ENCODE measurements around the gene CIAO2B.

Gene CIAO2B

GRCh38 chr16:66885491-66885890 is 48.7 kb downstream of the CIAO2B start:
- DNase-seq: no peak

- no peak for DNase-seq
Measured at GRCh38 chr16:66882702-66883101, 51.5 kb downstream of the CIAO2B start.
